ENCODE data around the gene TMEM141.

DNA sequence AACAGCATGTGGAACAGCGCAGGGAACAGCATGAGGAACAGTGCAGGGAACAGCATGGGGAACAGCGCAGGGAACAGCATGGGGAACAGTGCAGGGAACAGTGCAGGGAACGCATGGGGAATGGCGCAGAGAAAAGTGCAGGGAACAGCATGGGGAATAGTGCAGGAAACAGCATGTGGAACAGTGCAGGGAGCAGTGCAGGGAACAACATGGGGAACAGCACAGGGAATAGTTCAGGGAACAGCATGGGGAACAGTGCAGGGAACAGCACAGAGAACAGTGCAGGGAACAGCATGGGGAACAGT is 35.1 kb upstream of the TMEM141 start:
- TF ChIP-seq, protein P1, sequence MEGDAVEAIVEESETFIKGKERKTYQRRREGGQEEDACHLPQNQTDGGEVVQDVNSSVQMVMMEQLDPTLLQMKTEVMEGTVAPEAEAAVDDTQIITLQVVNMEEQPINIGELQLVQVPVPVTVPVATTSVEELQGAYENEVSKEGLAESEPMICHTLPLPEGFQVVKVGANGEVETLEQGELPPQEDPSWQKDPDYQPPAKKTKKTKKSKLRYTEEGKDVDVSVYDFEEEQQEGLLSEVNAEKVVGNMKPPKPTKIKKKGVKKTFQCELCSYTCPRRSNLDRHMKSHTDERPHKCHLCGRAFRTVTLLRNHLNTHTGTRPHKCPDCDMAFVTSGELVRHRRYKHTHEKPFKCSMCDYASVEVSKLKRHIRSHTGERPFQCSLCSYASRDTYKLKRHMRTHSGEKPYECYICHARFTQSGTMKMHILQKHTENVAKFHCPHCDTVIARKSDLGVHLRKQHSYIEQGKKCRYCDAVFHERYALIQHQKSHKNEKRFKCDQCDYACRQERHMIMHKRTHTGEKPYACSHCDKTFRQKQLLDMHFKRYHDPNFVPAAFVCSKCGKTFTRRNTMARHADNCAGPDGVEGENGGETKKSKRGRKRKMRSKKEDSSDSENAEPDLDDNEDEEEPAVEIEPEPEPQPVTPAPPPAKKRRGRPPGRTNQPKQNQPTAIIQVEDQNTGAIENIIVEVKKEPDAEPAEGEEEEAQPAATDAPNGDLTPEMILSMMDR (IDR thresholded peaks at IDR 0.05): no peak
- TF ChIP-seq POLR2A (IDR thresholded peaks at IDR 0.05): no peak

Data from thyroid gland (tissue), 4 donors.